H9 (cell line): Measurements from ENCODE around the gene C11orf58. TPM values are rescaled to one million over a fixed set of nuclear protein-coding genes. Genes with fewer than 3 reads are reported as not detected.

ENCODE experiments used
- DNase-seq: peaks from one replicate; pipeline ENCODE4 v3.0.0-alpha.2; 2017
- H2AFZ ChIP-seq: one replicate; pipeline ENCODE4 v1.6.1; 2013; ENCODE audit warnings: mild to moderate bottlenecking, low read length, control low read depth, moderate library complexity
- H2AK5ac ChIP-seq: 2 replicates; pipeline ENCODE4 v1.6.1; 2013; ENCODE audit warnings: low read length, control low read depth, mixed read lengths; ENCODE audit not compliant: insufficient read length
- H2BK120ac ChIP-seq: one replicate; pipeline ENCODE4 v1.6.1; 2013; ENCODE audit warnings: low read depth, mild to moderate bottlenecking, low read length, control low read depth, inconsistent platforms; ENCODE audit not compliant: poor library complexity, severe bottlenecking
- H2BK12ac ChIP-seq: 2 replicates; pipeline ENCODE4 v1.6.1; 2013; ENCODE audit warnings: low read length, control low read depth, mixed read lengths, low read depth; ENCODE audit not compliant: insufficient read length
- H2BK15ac ChIP-seq: 2 replicates; pipeline ENCODE4 v1.6.1; 2013; ENCODE audit warnings: low read depth, low read length, control low read depth
- H2BK20ac ChIP-seq: one replicate; pipeline ENCODE4 v1.6.1; 2013; ENCODE audit warnings: low read depth, mild to moderate bottlenecking, low read length, control low read depth, inconsistent platforms; ENCODE audit not compliant: poor library complexity, severe bottlenecking
- H2BK5ac ChIP-seq: 2 replicates; pipeline ENCODE4 v1.6.1; 2013; ENCODE audit warnings: low read length, control low read depth, mixed read lengths; ENCODE audit not compliant: insufficient read length
- H3K14ac ChIP-seq: 2 replicates; pipeline ENCODE4 v1.6.1; 2013; ENCODE audit warnings: low read length, control low read depth; ENCODE audit not compliant: insufficient read depth
- H3K18ac ChIP-seq: 2 replicates; pipeline ENCODE4 v1.6.1; 2013; ENCODE audit warnings: low read depth, mild to moderate bottlenecking, mixed read lengths, low read length, control low read depth; ENCODE audit not compliant: insufficient read length
- H3K23ac ChIP-seq: 2 replicates; pipeline ENCODE4 v1.6.1; 2013; ENCODE audit warnings: low read length, control low read depth, mixed read lengths, low read depth; ENCODE audit not compliant: insufficient read length
- H3K23me2 ChIP-seq: 2 replicates; pipeline ENCODE4 v1.6.1; 2013; ENCODE audit warnings: low read depth, mild to moderate bottlenecking, mixed read lengths, low read length, control low read depth; ENCODE audit not compliant: insufficient read length, poor library complexity, severe bottlenecking
- H3K27ac ChIP-seq: 2 replicates; pipeline ENCODE4 v1.5.1; 2013; ENCODE audit warnings: low read length, control low read depth, mixed read lengths, low read depth; ENCODE audit not compliant: insufficient read length
- H3K27me3 ChIP-seq: 2 replicates; pipeline ENCODE4 v1.6.1; 2013; ENCODE audit warnings: low read length, control low read depth, inconsistent platforms; ENCODE audit not compliant: insufficient read depth
- H3K4ac ChIP-seq: 2 replicates; pipeline ENCODE4 v1.6.1; 2013; ENCODE audit warnings: low read depth, mild to moderate bottlenecking, control low read depth, inconsistent platforms, low read length, moderate library complexity
- H3K4me1 ChIP-seq: 2 replicates; pipeline ENCODE4 v1.6.1; 2013; ENCODE audit warnings: low read length, control low read depth, inconsistent platforms; ENCODE audit not compliant: insufficient read depth
- H3K4me2 ChIP-seq: 2 replicates; pipeline ENCODE4 v1.6.1; 2013; ENCODE audit warnings: low read length, control low read depth, mixed read lengths; ENCODE audit not compliant: insufficient read length, insufficient read depth
- H3K56ac ChIP-seq: 2 replicates; pipeline ENCODE4 v1.6.1; 2013; ENCODE audit warnings: low read depth, mild to moderate bottlenecking, mixed read lengths, low read length, control low read depth; ENCODE audit not compliant: insufficient read length
- H3K79me1 ChIP-seq: 2 replicates; pipeline ENCODE4 v1.6.1; 2013; ENCODE audit warnings: low read depth, mild to moderate bottlenecking, moderate library complexity, low read length, control low read depth, inconsistent platforms; ENCODE audit not compliant: insufficient read depth, poor library complexity, severe bottlenecking
- H3K79me2 ChIP-seq: 2 replicates; pipeline ENCODE4 v1.6.1; 2013; ENCODE audit warnings: low read length, control low read depth, inconsistent platforms; ENCODE audit not compliant: insufficient read depth
- H3K9ac ChIP-seq: 2 replicates; pipeline ENCODE4 v1.6.1; 2013; ENCODE audit warnings: low read length, control low read depth, mixed read lengths; ENCODE audit not compliant: insufficient read length; ENCODE audit errors: extremely low read depth
- H3K9me3 ChIP-seq: one replicate; pipeline ENCODE4 v1.6.1; 2013; ENCODE audit warnings: low read depth, low read length, inconsistent platforms; ENCODE audit not compliant: control insufficient read depth
- H3T11ph ChIP-seq: one replicate; pipeline ENCODE4 v1.6.1; 2013; ENCODE audit warnings: mild to moderate bottlenecking, low read length, control low read depth, inconsistent platforms
- H4K20me1 ChIP-seq: one replicate; pipeline ENCODE4 v1.6.1; 2013; ENCODE audit not compliant: control insufficient read depth, insufficient read length, insufficient read depth
- H4K5ac ChIP-seq: 2 replicates; pipeline ENCODE4 v1.6.1; 2013; ENCODE audit warnings: low read depth, mild to moderate bottlenecking, mixed read lengths, low read length, control low read depth; ENCODE audit not compliant: insufficient read length
- H4K8ac ChIP-seq: replicated peaks from 2 replicates; pipeline ENCODE4 v1.6.1; 2013; ENCODE audit warnings: low read length, control low read depth, mixed read lengths, low read depth; ENCODE audit not compliant: insufficient read length
- H4K91ac ChIP-seq: 2 replicates; pipeline ENCODE4 v1.6.1; 2013; ENCODE audit warnings: low read depth, mild to moderate bottlenecking, moderate library complexity, mixed read lengths, low read length, control low read depth; ENCODE audit not compliant: insufficient read length
- H3K27ac Mint-ChIP-seq, 3 experiments: 2 replicates in 2 of 3; 3 replicates in 1 of 3; pipeline ENCODE4 v1.8.0; 2020 to 2021; ENCODE audit warnings: mixed read lengths in 3 of 3, mild to moderate bottlenecking in 1 of 3, moderate library complexity in 1 of 3
- H3K27me3 Mint-ChIP-seq: 2 replicates; pipeline ENCODE4 v1.8.0; 2021; ENCODE audit warnings: low read depth, mild to moderate bottlenecking, moderate library complexity, mixed read lengths
- H3K36me3 Mint-ChIP-seq, 3 experiments: 2 replicates in 2 of 3; 3 replicates in 1 of 3; pipeline ENCODE4 v1.8.0; 2020 to 2021; ENCODE audit warnings: low read depth in 3 of 3, mixed read lengths in 3 of 3; ENCODE audit not compliant: insufficient read depth in 1 of 3
- H3K4me1 Mint-ChIP-seq, 2 experiments: 2 replicates each; pipeline ENCODE4 v1.8.0; 2020; ENCODE audit warnings: mixed read lengths in 2 of 2
- H3K4me3 Mint-ChIP-seq, 2 experiments: 2 replicates in 1 of 2; 3 replicates in 1 of 2; pipeline ENCODE4 v1.8.0; 2020 to 2021; ENCODE audit warnings: mild to moderate bottlenecking in 2 of 2, mixed read lengths in 2 of 2, moderate library complexity in 1 of 2
- H3K9me3 Mint-ChIP-seq, 2 experiments: 2 replicates in 1 of 2; 3 replicates in 1 of 2; pipeline ENCODE4 v1.8.0; 2020; ENCODE audit warnings: mild to moderate bottlenecking in 2 of 2, mixed read lengths in 2 of 2, moderate library complexity in 1 of 2
- CTCF ChIP-seq: fragments of 200-600 bp; sonication (generic); conservative IDR thresholded peaks from 3 replicates; pipeline ENCODE4 v1.8.0; 2021; ENCODE audit warnings: antibody characterized with exemption, mild to moderate bottlenecking
- WGBS: extraction: QIAGEN DNeasy Blood & Tissue Kit; methylation state at CpG from one replicate; pipeline ENCODE4 v1.1.7; 2013; ENCODE audit warnings: missing lambda C conversion rate, low lambda C conversion rate, mixed read lengths; ENCODE audit not compliant: insufficient read length; ENCODE audit errors: extremely low coverage; 5-methylcytosine and 5-hydroxymethylcytosine counted together
- total RNA-seq: library from RNA; stranded (reverse); gene quantifications from 2 replicates; pipeline ENCODE4 v1.2.1, GENCODE V29; 2021

The C11orf58 gene
- total RNA-seq, 1 experiment from 2014 or later: 169 TPM

DNA sequence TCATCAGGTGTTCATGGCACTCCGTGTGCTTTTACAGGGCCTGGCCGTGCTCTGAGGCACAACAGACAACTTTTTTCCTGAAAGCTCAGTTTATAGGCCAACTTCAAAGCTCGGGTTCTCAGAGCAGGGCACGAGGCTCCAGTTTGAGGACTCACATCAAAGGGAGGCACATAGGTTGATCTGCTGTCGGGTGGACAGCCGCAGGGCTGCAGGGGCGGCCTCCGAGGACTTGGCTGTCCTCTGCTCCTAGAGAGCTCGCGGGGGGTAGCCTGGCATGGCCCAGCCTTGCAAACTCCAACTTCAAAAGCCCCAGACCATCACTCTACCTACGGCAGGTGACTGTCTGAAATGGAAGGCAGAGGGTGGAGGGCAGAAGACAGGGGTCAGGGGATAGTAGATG is 31.6 kb downstream of the C11orf58 start:
- Histone ChIP-seq H3K27ac (no peak overlapping the region), H3T11ph (no peak overlapping the region), H3K4ac (no peak overlapping the region), H3K18ac (no peak overlapping the region), H2AFZ (no peak overlapping the region), H3K9me3 (no peaks in the 10 kb centered on the region), H3K4me2 (no peak overlapping the region), H2BK120ac (no peak overlapping the region), H2BK15ac (no peak overlapping the region), H2BK5ac (no peak overlapping the region), H3K79me1 (no peaks in the 10 kb centered on the region), H4K8ac (no peak overlapping the region), H2BK12ac (no peak overlapping the region), H3K23me2 (no peaks in the 10 kb centered on the region), H3K9ac (no peak overlapping the region), H3K4me1 (no peaks in the 10 kb centered on the region), H3K56ac (no peak overlapping the region), H4K91ac (no peak overlapping the region), H3K14ac (no peak overlapping the region), H2BK20ac (no peak overlapping the region), H4K20me1 (no peaks in the 10 kb centered on the region), H3K79me2 (no peaks in the 10 kb centered on the region), H3K27me3 (no peaks in the 10 kb centered on the region), H4K5ac (no peak overlapping the region), H2AK5ac (no peak overlapping the region), H3K23ac (no peak overlapping the region)
- no peaks in the 10 kb centered on the region for H3K9me3 Mint-ChIP-seq
- H3K27me3 Mint-ChIP-seq: no peaks in the 10 kb centered on the region; the same call in 1 of the 2 replicates
- WGBS: no CpG with 5 or more reads among the region's 11 CpGs
- TF ChIP-seq CTCF: no peak
- DNase-seq: no peak
- H3K36me3 Mint-ChIP-seq: peaks cover 0 to 2% (median 0%) of the 10 kb centered on the region in 3 experiments; a peak in 1 of 7 replicates
- no peak overlapping the region for H3K4me3 Mint-ChIP-seq
- peaks cover 12 to 16% of the 10 kb centered on the region in 2 experiments for H3K4me1 Mint-ChIP-seq
- H3K27ac Mint-ChIP-seq: no peak overlapping the region
